H1 (cell line): Measurements from ENCODE around the gene MXRA8. TPM values are rescaled to one million over a fixed set of nuclear protein-coding genes. Genes with fewer than 3 reads are reported as not detected.

Experiments
- CTCF ChIA-PET: fragments of 300-600 bp; sonication (Branson Sonifier 250); formaldehyde crosslinking; loops from one replicate; lab custom pipeline; 2021; ENCODE audit not compliant: partially characterized antibody; lab: Charles Lee
- POLR2A ChIA-PET: fragments of 300-600 bp; sonication (Branson Sonifier 250); formaldehyde crosslinking; loops from one replicate; lab custom pipeline; 2021; ENCODE audit warnings: inconsistent platforms; ENCODE audit not compliant: partially characterized antibody; lab: Charles Lee
- DNase-seq, 2 experiments: peaks; one replicate each; pipeline versions ENCODE4 v3.0.0 to v3.0.0-alpha.2; 2010 to 2022; ENCODE audit warnings: low spot score in 2 of 2, low read depth in 1 of 2, mixed read lengths in 1 of 2
- FAIRE-seq: peaks from 2 replicates; lab custom pipeline; 2011; peaks lifted over from hg19 to GRCh38; lab: Jason Lieb, UNC
- H2AFZ ChIP-seq: 2 replicates; pipeline ENCODE4 v1.8.1; 2012; ENCODE audit warnings: low read length, inconsistent platforms
- H2AK5ac ChIP-seq: 2 replicates; pipeline ENCODE4 v1.6.1; 2013; ENCODE audit warnings: low read depth, low read length
- H2BK120ac ChIP-seq: replicated peaks from 2 replicates; pipeline ENCODE3; 2013; ENCODE audit warnings: low read depth, low read length, inconsistent platforms
- H2BK12ac ChIP-seq: 2 replicates; pipeline ENCODE4 v1.6.1; 2013; ENCODE audit warnings: low read depth, low read length
- H2BK15ac ChIP-seq: 2 replicates; pipeline ENCODE4 v1.6.1; 2013; ENCODE audit warnings: low read length
- H2BK20ac ChIP-seq: 2 replicates; pipeline ENCODE4 v1.6.1; 2013; ENCODE audit warnings: low read length
- H2BK5ac ChIP-seq: 2 replicates; pipeline ENCODE4 v1.6.1; 2013; ENCODE audit warnings: low read depth, low read length
- H3K14ac ChIP-seq: 2 replicates; pipeline ENCODE4 v1.6.1; 2013; ENCODE audit warnings: inconsistent platforms; ENCODE audit not compliant: insufficient read length
- H3K18ac ChIP-seq: 2 replicates; pipeline ENCODE4 v1.6.1; 2013; ENCODE audit warnings: low read length; ENCODE audit errors: extremely low read depth
- H3K23ac ChIP-seq: 2 replicates; pipeline ENCODE4 v1.6.1; 2013; ENCODE audit warnings: inconsistent platforms; ENCODE audit not compliant: insufficient read length
- H3K23me2 ChIP-seq: 2 replicates; pipeline ENCODE4 v1.6.1; 2013; ENCODE audit warnings: low read depth, low read length
- H3K27ac ChIP-seq: 2 replicates; pipeline ENCODE4 v1.6.1; 2011; ENCODE audit warnings: low read depth, low read length, inconsistent platforms
- H3K27me3 ChIP-seq, 4 experiments: replicated peaks in 1 of 4; 1 replicate in 1 of 4; 2 replicates in 3 of 4; pipeline versions ENCODE4 v1.6.1 to v1.8.1; 2011 to 2013; ENCODE audit warnings: low read length in 3 of 4, mild to moderate bottlenecking in 3 of 4, inconsistent platforms in 2 of 4, mixed read lengths in 2 of 4, moderate library complexity in 1 of 4; ENCODE audit not compliant: control insufficient read depth in 3 of 4, insufficient read depth in 3 of 4; ENCODE audit errors: extremely low read depth in 1 of 4
- H3K36me3 ChIP-seq, 4 experiments: 2 replicates each; pipeline versions ENCODE4 v1.6.1 to v1.8.1; 2011 to 2013; ENCODE audit warnings: mild to moderate bottlenecking in 4 of 4, low read length in 3 of 4, moderate library complexity in 2 of 4, control low read depth in 1 of 4, inconsistent platforms in 1 of 4; ENCODE audit not compliant: insufficient read depth in 4 of 4, control insufficient read depth in 2 of 4
- H3K4ac ChIP-seq: replicated peaks from 2 replicates; pipeline ENCODE3; 2013; ENCODE audit warnings: low read length, low read depth, mixed read lengths, inconsistent platforms; ENCODE audit not compliant: insufficient read length
- H3K4me1 ChIP-seq, 4 experiments: replicated peaks in 1 of 4; 1 replicate in 1 of 4; 2 replicates in 3 of 4; pipeline versions ENCODE4 v1.6.1 to v1.8.1; 2011 to 2013; ENCODE audit warnings: low read length in 3 of 4, inconsistent platforms in 2 of 4, mixed read lengths in 1 of 4; ENCODE audit not compliant: insufficient read depth in 4 of 4, control insufficient read depth in 3 of 4
- H3K4me2 ChIP-seq, 2 experiments: 2 replicates each; pipeline versions ENCODE4 v1.6.1 to v1.8.1; 2011 to 2013; ENCODE audit warnings: low read depth in 2 of 2, low read length in 2 of 2, control low read depth in 1 of 2, inconsistent platforms in 1 of 2, mild to moderate bottlenecking in 1 of 2; ENCODE audit not compliant: insufficient read depth in 1 of 2
- H3K4me3 ChIP-seq, 4 experiments: fragments of 200-600, 300-600 bp in 1 of 4; sonication (generic), shearing (Covaris generic), sonication (Bioruptor Twin) in 1 of 4; 2 replicates each; pipeline versions ENCODE4 v1.5.1 to v1.8.1; 2011 to 2016; ENCODE audit warnings: low read length in 4 of 4, low read depth in 3 of 4, control low read depth in 2 of 4, inconsistent platforms in 2 of 4, mild to moderate bottlenecking in 2 of 4, mixed read lengths in 1 of 4, moderate library complexity in 1 of 4; ENCODE audit not compliant: insufficient read depth in 2 of 4; ENCODE audit errors: extremely low read depth in 1 of 4
- H3K56ac ChIP-seq: replicated peaks from 2 replicates; pipeline ENCODE3; 2013; ENCODE audit warnings: low read depth, mild to moderate bottlenecking, mixed read lengths, low read length, inconsistent platforms; ENCODE audit not compliant: insufficient read length
- H3K79me1 ChIP-seq: 2 replicates; pipeline ENCODE4 v1.6.1; 2013; ENCODE audit warnings: low read depth, low read length, control low read depth
- H3K79me2 ChIP-seq, 2 experiments: 2 replicates each; pipeline versions ENCODE4 v1.6.1 to v1.8.1; 2012 to 2013; ENCODE audit warnings: low read length in 2 of 2, mild to moderate bottlenecking in 2 of 2, inconsistent platforms in 1 of 2; ENCODE audit not compliant: insufficient read depth in 2 of 2, control insufficient read depth in 1 of 2
- H3K9ac ChIP-seq, 4 experiments: replicated peaks in 1 of 4; 1 replicate in 1 of 4; 2 replicates in 3 of 4; pipeline versions ENCODE4 v1.6.1 to v1.8.1; 2011 to 2013; ENCODE audit warnings: low read depth in 3 of 4, low read length in 3 of 4, control low read depth in 2 of 4, mild to moderate bottlenecking in 2 of 4, moderate library complexity in 2 of 4, inconsistent platforms in 1 of 4; ENCODE audit errors: extremely low read depth in 1 of 4
- H3K9me3 ChIP-seq, 2 experiments: 2 replicates each; pipeline versions ENCODE4 v1.6.1 to v1.8.1; 2012 to 2013; ENCODE audit warnings: mild to moderate bottlenecking in 2 of 2, moderate library complexity in 2 of 2, control low read depth in 1 of 2, inconsistent platforms in 1 of 2, low read depth in 1 of 2, low read length in 1 of 2, mixed read lengths in 1 of 2; ENCODE audit not compliant: insufficient read depth in 2 of 2
- H4K20me1 ChIP-seq, 2 experiments: replicated peaks in 1 of 2; 2 replicates each; pipeline versions ENCODE3 to v1.8.1; 2011 to 2013; ENCODE audit warnings: inconsistent platforms in 2 of 2, low read length in 2 of 2, mild to moderate bottlenecking in 1 of 2; ENCODE audit not compliant: insufficient read depth in 2 of 2, control insufficient read depth in 1 of 2
- H4K5ac ChIP-seq: 2 replicates; pipeline ENCODE4 v1.6.1; 2013; ENCODE audit warnings: low read length, low read depth, mixed read lengths, inconsistent platforms; ENCODE audit not compliant: insufficient read length
- H4K8ac ChIP-seq: 2 replicates; pipeline ENCODE4 v1.8.0; 2013; ENCODE audit warnings: mild to moderate bottlenecking, moderate library complexity, low read length, inconsistent platforms; ENCODE audit not compliant: insufficient read depth; ENCODE audit errors: extremely low read depth
- H4K91ac ChIP-seq: replicated peaks from 2 replicates; pipeline ENCODE3; 2013; ENCODE audit warnings: low read length, mixed read lengths, inconsistent platforms; ENCODE audit not compliant: insufficient read length
- BCL11A ChIP-seq, 2 experiments: IDR thresholded peaks; one replicate each; pipeline ENCODE4 v1.6.1; 2011; ENCODE audit warnings: low read depth in 2 of 2, low read length in 2 of 2, mild to moderate bottlenecking in 2 of 2
- GTF2F1 ChIP-seq: IDR thresholded peaks from 2 replicates; pipeline ENCODE4 v1.6.1; 2012; ENCODE audit warnings: low read depth, low read length, improper control_type of control experiment, borderline replicate concordance
- WGBS, 2 experiments: shearing (Covaris generic) in 1 of 2; methylation state at CpG; one replicate each; pipeline versions ENCODE4 v1.1.6 to v1.1.7; 2013 to 2015; ENCODE audit warnings: low lambda C conversion rate in 2 of 2, mixed read lengths in 2 of 2, inconsistent platforms in 1 of 2, low coverage in 1 of 2, missing lambda C conversion rate in 1 of 2; ENCODE audit not compliant: insufficient replicate concordance in 2 of 2, insufficient coverage in 1 of 2, insufficient read length in 1 of 2; ENCODE audit errors: extremely low coverage in 1 of 2, missing lambda C conversion rate in 1 of 2; 5-methylcytosine and 5-hydroxymethylcytosine counted together
- polyA plus RNA-seq, 7 experiments: library from polyadenylated mRNA; depleted of rRNA in 3 of 7; stranded (reverse) in 5 of 7; unstranded in 2 of 7; fragments of >200 nt in 5 of 7; fragments of 200-250 nt in 2 of 7; gene quantifications; 1 replicate in 5 of 7; 2 replicates in 1 of 7; 4 replicates in 1 of 7; pipeline versions ENCODE4 v1.2.1 to v1.2.3, GENCODE V29; 2011 to 2013; ENCODE audit warnings: missing spikeins in 2 of 7, mixed read lengths in 2 of 7
- total RNA-seq: library from RNA; stranded (reverse); fragmentation: NEBNext Ultra II Directional; extraction: Animal tissue kit (Norgen Biotek cat#: 25700); gene quantifications from 2 replicates; pipeline ENCODE4 v1.2.1, GENCODE V29; 2021

MXRA8 gene
- total and polyA plus RNA-seq, 2 of the 8 experiments (the other 6 are each of a cell fraction or from before 2014, with no cell fraction given) = 10.5 to 17.2 TPM

DNA sequence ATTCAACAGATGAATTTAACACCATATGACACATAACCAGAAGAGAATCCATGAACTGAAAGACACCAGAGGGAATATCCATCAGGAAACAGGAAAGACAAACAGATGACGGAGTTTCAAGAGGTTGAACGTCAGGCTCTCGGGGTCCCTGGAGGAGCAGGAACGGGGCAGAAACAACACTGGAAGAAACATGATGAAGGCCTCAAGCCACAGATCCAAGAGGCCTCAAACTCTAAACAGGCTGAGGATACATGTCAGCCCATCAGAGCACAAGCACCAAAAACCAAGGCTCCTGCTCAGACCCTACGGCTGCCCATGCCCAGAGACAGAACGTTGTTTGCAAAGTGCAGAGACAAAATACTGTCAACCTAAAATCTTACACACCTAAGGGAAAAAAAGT, 40.9 kb downstream of the MXRA8 start:
- Histone ChIP-seq H3K27me3 (no peaks in the 10 kb centered on the region), H4K91ac (no peak overlapping the region), H3K23me2 (no peaks in the 10 kb centered on the region), H3K14ac (no peak overlapping the region), H3K27ac (no peak overlapping the region), H2BK12ac (no peak overlapping the region), H3K56ac (no peak overlapping the region), H3K4ac (no peak overlapping the region), H3K4me1 (peaks cover 0 to 11% (median 4%) of the 10 kb centered on the region in 4 experiments; a peak in 6 of 7 replicates), H2AK5ac (no peak overlapping the region), H3K4me3 (no peak overlapping the region), H4K20me1 (peaks cover 21 to 30% of the 10 kb centered on the region in 2 experiments), H2AFZ (no peak overlapping the region), H2BK15ac (no peak overlapping the region), H3K36me3 (peaks cover 14 to 42% (median 29%) of the 10 kb centered on the region in 4 experiments), H2BK5ac (no peak overlapping the region), H3K79me1 (peaks cover 25% of the 10 kb centered on the region), H4K5ac (no peak overlapping the region), H2BK120ac (no peak overlapping the region), H3K9ac (no peak overlapping the region), H4K8ac (no peak overlapping the region), H3K9me3 (no peaks in the 10 kb centered on the region), H2BK20ac (no peak overlapping the region), H3K4me2 (no peak overlapping the region), H3K79me2 (peaks cover 5 to 35% of the 10 kb centered on the region in 2 experiments; a peak in 3 of 4 replicates), H3K18ac (no peak overlapping the region), H3K23ac (no peak overlapping the region)
- POLR2A ChIA-PET = interaction anchor here (0.7 to 10.1 kb wide), 7 partner anchors 8 to 81 kb away, joined by 3 to 134 read pairs (median 3); partner anchors contain the start of genes CCNL2 and TAS1R3
- CTCF ChIA-PET = interaction anchor here (0.7 to 1.1 kb wide), 4 partner anchors 17 to 375 kb away, joined by 3 to 4 read pairs (median 3); no protein-coding TSS in a partner anchor
- TF ChIP-seq GTF2F1 (no peak), BCL11A (IDR thresholded peaks at IDR 0.05; ENCODE audit: low read depth in 2 of 2, low read length in 2 of 2) (no peak)
- FAIRE-seq (no peak), DNase-seq (no peak)
- WGBS, 2 experiments = 96% methylated on average over 6 of the region's 6 CpGs; no CpG with 5 or more reads in 1 of the 2 experiments
